ENCODE measurements around the gene NSF. TPM values are rescaled to one million over a fixed set of nuclear protein-coding genes. Genes with fewer than 3 reads are reported as not detected.

The NSF gene
- total RNA-seq, 4 donors from 2014 or later: 15.6 to 22.9 (median 19.0) TPM

DNA sequence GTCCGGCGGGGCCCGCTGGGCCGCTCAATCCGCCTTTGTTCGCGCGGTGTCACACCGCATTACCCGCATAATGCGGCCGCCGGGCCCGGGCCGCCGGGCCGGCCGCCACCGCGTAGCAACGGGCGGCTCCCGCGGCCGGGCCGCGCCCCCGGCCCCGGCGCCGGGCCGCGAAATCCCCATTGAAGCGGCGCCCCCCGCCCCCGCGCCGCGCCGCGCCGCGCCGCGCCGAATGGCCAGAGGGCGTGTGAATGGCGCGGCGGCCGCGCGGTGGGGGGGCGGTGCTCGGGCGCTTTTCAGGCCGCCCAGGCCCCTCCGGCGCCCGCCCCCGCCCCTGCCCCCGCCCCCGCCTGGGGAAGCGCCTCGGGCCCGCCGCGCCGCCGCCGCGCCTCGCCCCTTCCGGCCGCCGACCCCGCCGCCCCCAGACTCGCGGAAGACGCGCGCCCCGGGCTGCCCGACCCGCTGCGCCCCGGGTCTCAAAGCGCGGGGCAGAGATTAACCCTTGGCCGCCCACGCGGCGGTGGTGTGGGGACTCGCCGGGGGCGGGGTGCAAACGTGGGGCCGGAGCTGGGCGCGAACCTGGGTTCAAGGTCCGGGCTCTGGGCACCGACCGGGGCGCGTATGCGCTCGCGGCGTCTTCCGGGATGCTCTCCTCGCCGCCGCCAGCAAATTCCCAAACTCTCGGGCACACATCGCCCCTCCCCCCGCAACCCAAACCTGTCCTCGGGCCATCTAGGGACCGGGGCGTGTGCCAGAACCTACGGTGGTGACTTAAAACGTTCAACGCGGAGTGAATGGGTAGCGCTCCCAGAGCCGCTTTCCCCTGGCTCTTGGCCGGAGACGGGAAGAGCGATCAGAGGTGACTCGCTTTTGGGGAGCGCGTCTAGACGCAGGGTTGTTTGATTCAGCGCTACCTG, 181.3 kb downstream of the NSF start:
- Histone ChIP-seq H3K36me3 (no peaks in the 10 kb centered on the region), H3K4me1 (peaks cover 0 to 26% (median 5%) of the 10 kb centered on the region in 3 donors), H3K4me3 (peak overlapping the region; percentile 35 to 70), H3K9me3 (no peaks in the 10 kb centered on the region), H3K27ac (peak overlapping the region in 3 of 4 donors; percentile 76 to 82 (median 78)), H3K27me3 (peaks cover 17% of the 10 kb centered on the region)
- ATAC-seq: peak; percentile 62
- TF ChIP-seq POLR2AphosphoS5 (IDR thresholded peaks at IDR 0.05) (peak; percentile 31), POLR2A (IDR thresholded peaks at IDR 0.05) (no peak), EP300 (IDR thresholded peaks at IDR 0.05) (no peak)
- TF ChIP-seq, protein P1, sequence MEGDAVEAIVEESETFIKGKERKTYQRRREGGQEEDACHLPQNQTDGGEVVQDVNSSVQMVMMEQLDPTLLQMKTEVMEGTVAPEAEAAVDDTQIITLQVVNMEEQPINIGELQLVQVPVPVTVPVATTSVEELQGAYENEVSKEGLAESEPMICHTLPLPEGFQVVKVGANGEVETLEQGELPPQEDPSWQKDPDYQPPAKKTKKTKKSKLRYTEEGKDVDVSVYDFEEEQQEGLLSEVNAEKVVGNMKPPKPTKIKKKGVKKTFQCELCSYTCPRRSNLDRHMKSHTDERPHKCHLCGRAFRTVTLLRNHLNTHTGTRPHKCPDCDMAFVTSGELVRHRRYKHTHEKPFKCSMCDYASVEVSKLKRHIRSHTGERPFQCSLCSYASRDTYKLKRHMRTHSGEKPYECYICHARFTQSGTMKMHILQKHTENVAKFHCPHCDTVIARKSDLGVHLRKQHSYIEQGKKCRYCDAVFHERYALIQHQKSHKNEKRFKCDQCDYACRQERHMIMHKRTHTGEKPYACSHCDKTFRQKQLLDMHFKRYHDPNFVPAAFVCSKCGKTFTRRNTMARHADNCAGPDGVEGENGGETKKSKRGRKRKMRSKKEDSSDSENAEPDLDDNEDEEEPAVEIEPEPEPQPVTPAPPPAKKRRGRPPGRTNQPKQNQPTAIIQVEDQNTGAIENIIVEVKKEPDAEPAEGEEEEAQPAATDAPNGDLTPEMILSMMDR (IDR thresholded peaks at IDR 0.05): no peak
- 5% methylated on average over 17 of the region's 135 CpGs; no CpG with 5 or more reads in 1 of the 2 donors for WGBS, 2 donors (ENCODE audit: low coverage in 1 of 2)

DNA sequence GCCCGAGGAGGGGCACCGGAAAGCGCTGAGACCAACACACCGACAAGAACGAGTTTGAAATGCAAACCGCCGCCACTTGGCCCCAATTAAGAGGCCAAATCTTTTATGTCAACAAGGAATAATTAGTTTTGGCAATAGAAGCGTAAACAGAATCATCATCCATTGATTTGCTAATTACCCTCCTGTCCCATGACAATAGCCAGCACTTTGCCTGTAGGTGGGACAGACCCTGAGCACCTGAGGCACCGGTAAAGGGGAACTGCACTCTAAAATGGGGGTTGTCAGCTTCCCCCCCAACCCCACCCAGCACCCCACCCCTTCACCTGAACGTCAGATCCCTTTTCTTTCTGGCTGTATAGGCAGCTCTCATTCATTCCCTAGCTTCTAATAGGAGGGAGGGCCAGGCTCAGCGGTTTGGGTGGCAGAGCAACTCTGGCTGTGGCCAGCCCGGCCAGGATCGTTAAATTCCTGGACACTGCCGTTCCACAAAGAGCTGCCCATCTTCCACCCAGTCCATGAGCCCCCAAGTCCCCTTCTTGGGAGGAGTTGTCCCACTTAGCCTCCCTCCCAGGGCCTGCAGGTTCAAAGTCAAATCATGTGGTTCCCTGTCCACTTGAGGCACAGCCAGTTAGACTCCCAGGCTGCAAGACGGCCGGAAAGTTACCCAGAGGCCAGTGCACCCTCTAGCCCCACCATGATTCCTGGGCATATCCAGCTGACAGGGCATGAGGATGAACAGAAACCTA, 182.2 kb downstream of the NSF start:
- Histone ChIP-seq H3K9me3 (no peaks in the 10 kb centered on the region), H3K36me3 (no peaks in the 10 kb centered on the region), H3K27me3 (peaks cover 23% of the 10 kb centered on the region), H3K4me3 (peak overlapping the region in 1 of 2 donors; percentile 70), H3K4me1 (peaks cover 0 to 26% (median 5%) of the 10 kb centered on the region in 3 donors), H3K27ac (peak overlapping the region in 1 of 4 donors; percentile 71)
- 24% methylated on average over 9 of the region's 16 CpGs; no CpG with 5 or more reads in 1 of the 2 donors for WGBS, 2 donors (ENCODE audit: low coverage in 1 of 2)
- no peak for ATAC-seq
- no peak for TF ChIP-seq POLR2AphosphoS5 (IDR thresholded peaks at IDR 0.05)
- no peak for TF ChIP-seq EP300 (IDR thresholded peaks at IDR 0.05)
- TF ChIP-seq POLR2A (IDR thresholded peaks at IDR 0.05): no peak
- TF ChIP-seq, protein P1 (IDR thresholded peaks at IDR 0.05): no peak

DNA sequence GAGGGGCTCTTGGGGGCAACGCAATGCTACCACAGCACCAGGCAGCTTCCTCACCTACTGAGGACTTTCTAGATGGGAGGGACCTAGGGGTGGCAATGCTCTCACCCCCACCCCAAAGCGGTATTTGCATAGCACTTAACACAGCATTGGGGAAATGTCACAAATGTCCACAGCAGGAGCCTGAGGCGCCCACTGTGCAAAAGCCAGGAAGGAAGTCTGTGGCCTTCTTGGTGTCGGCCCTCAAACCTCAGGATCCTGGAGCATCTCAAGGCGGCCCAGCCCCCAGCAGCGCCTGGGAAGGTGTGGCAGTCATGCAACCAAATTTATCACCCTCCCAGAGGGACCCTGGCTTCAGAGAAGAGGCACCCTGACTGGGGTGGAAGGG, 182.7 kb downstream of the NSF start:
- Histone ChIP-seq H3K4me3 (no peak overlapping the region), H3K9me3 (no peaks in the 10 kb centered on the region), H3K36me3 (no peaks in the 10 kb centered on the region), H3K4me1 (peaks cover 0 to 26% (median 5%) of the 10 kb centered on the region in 3 donors), H3K27ac (no peak overlapping the region), H3K27me3 (peaks cover 23% of the 10 kb centered on the region)
- TF ChIP-seq EP300 (IDR thresholded peaks at IDR 0.05) (no peak), POLR2AphosphoS5 (IDR thresholded peaks at IDR 0.05) (no peak), POLR2A (IDR thresholded peaks at IDR 0.05) (no peak)
- TF ChIP-seq, protein P1 (IDR thresholded peaks at IDR 0.05): no peak
- no CpG with 5 or more reads among the region's 6 CpGs for WGBS, 2 donors (ENCODE audit: low coverage in 1 of 2)
- ATAC-seq: no peak

DNA sequence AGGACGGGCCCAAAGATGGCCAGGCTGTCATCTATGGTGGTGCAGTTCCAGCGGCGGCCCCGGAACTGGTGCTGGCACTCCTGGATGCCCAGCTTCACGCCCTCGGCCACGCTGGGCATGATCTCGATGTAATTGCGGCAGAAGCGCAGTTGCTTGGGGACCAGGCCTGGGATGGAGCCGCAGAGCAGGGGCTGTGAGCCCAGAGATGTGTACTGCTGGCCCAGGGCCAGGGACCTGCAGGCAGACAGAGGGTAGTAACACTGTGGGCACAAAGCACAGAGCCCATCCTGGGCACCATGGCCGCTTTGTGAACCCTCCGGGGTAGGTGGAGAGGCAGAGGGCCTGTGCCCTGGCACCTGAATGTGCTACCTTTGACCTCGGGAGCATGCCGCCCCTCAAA, 183.2 kb downstream of the NSF start:
- Histone ChIP-seq H3K36me3 (no peaks in the 10 kb centered on the region), H3K4me3 (no peak overlapping the region), H3K4me1 (peaks cover 0 to 26% (median 5%) of the 10 kb centered on the region in 3 donors), H3K27ac (no peak overlapping the region), H3K27me3 (peaks cover 23% of the 10 kb centered on the region), H3K9me3 (no peaks in the 10 kb centered on the region)
- TF ChIP-seq POLR2AphosphoS5 (IDR thresholded peaks at IDR 0.05) (no peak), EP300 (IDR thresholded peaks at IDR 0.05) (no peak), POLR2A (IDR thresholded peaks at IDR 0.05) (no peak)
- TF ChIP-seq, protein P1 (IDR thresholded peaks at IDR 0.05): no peak
- WGBS, 2 donors (ENCODE audit: low coverage in 1 of 2): no CpG with 5 or more reads among the region's 15 CpGs
- no peak for ATAC-seq

All from gastroesophageal sphincter (tissue), 4 donors.